Activated naive CD4-positive, alpha-beta T cell (primary cell): Measurements from ENCODE around the gene TNC.

Experiments
- DNase-seq, 4 experiments: peaks; one replicate each; lab custom pipeline; 2025; lab: John Stamatoyannopoulos, UW

Gene TNC

DNA sequence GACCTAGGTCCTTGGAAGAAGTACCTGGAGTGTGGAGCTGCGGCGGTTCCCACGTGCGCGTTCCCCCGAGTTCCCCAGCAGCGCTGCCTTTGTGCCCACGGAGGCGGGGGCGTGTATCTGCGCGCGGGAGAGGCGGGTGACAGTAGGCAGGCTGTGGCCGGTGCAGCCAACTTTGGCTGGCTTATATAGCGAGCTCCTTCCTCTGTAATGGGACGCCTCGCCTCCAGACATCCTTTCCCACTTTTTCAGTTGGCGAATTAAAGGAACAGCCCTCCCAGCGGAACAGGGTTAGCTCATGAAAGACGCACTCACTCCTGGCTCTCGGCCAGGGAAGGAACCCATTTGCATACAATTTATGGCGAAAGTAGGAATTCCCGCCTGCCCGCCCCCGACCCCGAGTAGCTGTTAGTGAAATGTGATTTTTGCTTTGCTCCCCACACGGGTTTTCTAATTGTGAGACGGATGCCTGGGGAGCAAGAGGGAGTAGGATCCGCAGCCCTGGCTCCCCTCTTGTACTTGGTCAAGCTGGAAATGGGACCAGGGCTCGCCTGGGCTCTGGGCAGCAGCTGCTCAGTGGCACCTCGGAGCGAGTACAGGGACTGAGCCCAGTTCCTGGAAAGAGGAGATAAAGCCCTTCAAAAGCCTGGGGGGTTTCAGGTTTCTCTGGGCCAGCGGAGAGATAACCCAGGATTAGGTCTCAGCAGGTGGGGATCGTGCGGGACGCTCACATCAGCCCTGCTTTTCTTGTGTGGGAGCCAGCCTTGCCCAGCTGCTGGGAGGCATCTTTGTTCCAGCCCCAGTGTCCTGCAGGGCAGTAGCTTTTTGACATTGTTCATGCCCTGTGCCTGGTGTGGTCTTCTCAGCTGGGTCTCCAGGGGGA lies at the start of gene TNC:
Gene TNC, minus strand, starts transcription at position 159 of the 880 bp plus-strand sequence. CDS start 27,139 bp downstream, outside the sequence.
- DNase-seq = no peak

DNA sequence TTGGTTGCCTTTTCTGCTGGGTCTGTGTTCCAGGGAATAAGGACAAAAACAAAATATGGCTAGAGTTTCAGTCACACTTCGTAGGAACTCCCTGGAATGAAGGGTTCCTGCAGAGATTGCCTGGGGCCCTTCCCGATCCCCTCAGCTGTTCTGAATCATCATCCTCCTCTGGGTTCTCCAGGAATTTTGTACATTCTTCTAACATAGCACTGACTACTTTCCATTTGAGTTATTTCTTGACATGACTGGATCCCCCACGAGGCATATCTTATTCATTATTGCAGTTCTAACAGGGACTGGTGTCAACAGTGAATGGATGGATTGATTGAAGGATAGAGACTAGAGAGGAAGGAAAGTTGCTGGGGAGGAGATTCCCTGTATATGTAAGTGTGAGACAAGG lies 49.2 kb upstream of the TNC start:
- no peak for DNase-seq

DNA sequence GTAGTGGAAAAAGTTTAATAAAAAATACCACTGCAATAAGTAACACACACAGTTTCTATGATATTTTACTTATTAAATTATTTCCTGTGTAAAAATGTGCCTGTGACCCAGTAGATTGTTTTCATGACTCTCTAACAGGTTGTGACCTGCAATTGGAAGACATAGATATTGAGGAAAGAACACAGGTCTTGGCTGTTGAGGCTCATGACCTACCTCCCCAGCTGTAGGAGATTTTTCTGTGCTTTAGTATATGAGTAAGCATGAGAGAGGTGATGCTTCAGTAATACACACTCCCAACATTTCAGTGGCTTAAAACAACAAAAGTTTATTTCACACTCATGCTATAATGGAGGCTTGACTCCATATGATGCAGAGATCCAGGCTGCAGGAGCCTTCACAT lies 47.3 kb upstream of the TNC start:
- DNase-seq = no peak

DNA sequence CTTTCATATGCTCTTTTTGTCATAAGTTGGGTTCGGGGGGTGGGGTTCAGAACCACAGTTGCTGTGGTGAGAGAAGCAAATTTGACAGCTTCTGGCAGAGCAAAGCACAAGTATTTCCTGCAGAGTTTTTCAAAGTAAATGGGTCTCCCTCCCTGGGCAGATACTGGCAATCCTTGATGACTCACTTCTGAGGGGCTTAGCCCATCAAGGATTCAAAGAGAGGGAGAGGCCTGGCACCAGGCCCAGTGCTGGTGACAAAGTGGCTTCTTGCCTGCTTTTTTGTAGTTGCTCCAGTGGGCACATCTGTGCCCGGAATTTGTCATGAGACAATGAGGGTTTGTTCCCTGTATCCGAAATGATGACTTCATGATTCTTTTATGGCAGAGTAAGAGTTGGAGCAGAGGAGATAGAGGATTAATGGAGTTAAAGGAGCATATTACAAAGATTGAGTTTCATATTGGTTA lies 46.6 kb upstream of the TNC start:
- no peak for DNase-seq

DNA sequence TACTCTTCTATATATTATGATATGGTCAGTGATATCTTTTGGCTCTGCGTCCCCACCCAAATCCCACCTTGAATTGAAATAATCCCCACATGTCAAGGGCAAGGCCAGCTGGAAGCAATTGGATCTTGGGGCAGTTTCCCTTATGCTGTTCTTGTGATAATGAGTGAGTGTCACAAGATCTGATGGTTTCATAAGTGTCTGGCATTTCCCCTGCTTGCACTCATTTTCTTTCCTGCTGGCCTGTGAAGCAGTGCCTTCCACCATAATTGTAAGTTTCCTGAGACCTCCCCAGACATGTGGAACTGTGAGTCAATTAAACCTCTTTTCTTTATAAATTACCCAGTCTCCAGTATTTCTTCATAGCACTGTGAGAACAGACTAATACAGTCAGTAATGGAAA lies 45.0 kb upstream of the TNC start:
- DNase-seq = no peak

DNA sequence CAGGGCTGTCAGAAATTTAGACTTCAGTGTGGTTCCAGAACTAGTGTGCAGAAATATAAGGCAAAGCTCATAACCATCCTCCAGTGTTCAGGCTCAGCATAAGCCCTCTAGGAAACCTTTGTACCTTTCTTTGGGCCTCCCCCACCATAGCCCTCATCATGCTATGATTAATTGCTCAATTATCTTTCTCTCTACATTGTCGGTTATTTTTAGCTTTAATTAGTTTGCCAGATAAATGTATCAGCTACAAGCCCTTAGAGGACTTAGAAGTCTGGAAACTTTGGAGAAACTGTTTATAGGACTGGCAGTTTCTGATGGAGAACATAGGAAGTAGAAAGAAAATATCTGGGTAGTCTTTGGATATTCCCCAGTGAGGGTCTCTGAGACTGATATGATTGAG lies 43.5 kb upstream of the TNC start:
- no peak for DNase-seq

DNA sequence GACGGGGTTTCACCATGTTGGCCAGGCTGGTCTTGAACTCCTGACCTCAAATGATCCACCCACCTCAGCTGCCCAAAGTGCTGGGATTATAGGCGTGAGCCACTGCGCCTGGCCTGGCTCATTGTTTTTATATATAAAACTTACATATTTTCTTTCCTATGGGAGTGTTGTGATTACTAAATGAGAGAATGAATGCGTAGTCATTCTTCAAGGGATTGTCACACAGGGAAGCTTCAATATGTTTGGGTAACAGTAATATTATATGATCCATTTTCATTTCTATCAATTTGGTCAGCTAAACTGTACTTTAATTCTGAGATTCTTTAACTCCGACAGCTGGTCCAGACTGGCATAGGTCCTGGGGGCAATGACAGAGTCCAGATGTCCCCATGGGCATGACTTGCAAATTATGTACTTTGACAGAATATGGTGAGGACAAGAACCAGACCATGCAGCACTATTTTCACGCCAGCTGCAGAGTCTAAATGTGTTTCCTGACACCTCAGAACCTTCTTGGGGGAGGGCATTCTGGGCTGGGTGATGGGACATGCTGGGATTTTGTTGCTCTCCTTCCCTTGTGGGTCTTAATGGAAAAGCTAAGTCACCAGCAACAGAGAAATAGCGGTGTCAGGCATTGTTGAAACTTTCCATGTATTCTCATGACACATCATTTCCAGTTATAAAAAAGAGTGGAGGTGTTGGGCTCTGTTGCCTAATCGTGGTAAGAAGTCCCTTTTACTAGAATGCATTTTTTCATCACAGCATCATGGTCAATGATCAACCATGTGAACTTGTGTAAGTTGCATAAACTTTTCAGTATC lies 40.9 kb upstream of the TNC start:
- no peak for DNase-seq

DNA sequence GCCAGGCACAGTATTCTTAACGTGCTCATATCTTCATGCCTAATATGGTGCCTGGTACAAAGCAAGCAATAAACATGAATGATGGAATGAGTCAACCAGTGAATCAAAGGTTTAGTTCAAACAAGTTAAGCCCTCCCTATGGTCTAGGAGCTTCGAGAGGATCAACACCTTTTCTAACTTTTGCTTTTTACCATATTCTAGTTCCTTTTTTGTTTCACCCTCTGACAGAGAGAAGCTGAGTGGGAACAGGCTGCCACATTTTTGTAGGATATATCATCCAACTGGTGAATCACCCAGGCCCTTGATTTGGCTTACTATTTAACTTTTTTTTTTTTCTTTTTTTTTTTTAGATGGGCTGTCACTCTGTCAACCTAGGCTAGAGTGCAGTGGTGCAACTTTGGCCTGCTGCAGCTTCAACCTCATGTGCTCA lies 39.3 kb upstream of the TNC start:
- no peak for DNase-seq

DNA sequence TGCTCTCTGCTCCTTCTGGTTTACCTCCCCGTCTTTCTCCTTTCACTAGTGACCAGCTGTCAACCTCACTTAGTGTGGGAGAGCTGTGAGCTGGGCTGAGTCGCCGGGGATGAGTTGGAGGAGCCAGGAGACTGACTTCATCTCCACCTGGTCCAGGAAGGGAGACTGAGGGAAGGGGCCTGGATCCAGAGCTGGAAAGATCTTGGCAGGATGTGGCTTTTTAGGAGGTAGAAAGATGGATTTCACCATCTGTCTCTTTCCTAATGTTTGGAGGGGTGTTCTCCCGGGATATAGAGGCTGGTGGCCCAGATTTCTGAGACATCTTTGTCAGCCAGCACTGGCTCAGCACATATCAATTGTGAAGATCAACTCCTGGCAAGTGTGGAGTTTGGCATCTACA lies 37.1 kb upstream of the TNC start:
- no peak for DNase-seq

DNA sequence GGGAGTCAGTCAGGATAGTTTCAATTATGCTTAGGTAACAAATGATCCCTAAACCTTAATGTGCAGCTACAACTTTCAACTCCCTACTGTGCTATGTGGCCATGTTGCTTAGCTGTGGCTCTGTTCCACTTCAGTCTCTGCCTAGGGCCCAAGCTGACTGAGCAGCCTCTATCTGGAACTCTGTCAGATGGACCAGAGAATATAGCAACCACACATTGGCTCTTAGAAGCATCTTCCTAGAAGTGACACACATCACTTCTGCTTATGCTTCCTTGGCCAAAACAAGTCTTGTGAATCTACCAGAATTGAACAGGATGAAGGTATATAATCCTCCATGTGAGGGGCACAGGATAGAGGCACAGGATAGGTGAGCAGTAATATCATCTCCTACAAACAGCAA lies 36.7 kb upstream of the TNC start:
- DNase-seq = no peak

DNA sequence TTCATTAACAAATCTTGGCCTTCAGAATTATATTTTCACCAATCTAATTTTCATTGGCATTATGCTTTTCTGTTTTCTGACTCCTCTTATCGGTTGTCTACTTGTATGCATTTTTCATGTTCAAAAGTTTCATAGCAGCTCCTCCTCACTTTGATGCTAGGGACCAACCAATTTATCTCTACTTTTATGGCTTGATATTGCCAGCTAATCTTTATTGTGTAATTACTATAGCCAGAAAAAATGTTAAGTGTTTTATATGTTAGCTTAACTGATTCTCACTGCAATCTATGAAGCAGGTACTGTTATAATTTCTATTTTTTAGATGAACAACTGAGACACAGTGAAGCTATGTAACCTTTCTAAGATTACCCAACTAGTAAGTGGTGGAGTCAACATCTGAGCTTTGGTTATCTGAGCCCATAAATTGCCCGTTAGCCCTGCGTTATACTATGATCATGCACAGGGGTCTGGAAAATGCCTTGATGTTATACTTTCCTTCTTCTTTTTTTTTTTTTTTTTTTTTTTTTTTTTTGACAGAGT lies 34.4 kb upstream of the TNC start:
- no peak for DNase-seq

DNA sequence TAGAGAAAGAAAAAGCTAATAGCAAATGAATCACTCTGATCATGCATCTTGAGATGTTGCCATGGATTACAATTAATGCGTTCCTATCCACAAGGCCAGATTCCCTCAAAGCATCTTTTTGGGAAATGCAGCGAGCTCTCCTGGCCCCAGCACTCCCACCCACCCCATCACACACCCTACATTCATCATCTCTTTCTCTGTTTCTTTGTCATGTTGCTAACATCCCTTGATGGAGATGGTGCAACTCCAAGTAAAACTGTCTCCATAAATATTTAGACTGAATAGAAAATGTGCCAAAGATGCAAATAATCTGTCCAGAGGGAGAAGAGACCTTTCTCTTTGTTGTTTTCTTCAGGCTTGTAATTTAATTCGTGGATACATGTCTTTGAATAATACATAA lies 30.8 kb upstream of the TNC start:
- DNase-seq = no peak

DNA sequence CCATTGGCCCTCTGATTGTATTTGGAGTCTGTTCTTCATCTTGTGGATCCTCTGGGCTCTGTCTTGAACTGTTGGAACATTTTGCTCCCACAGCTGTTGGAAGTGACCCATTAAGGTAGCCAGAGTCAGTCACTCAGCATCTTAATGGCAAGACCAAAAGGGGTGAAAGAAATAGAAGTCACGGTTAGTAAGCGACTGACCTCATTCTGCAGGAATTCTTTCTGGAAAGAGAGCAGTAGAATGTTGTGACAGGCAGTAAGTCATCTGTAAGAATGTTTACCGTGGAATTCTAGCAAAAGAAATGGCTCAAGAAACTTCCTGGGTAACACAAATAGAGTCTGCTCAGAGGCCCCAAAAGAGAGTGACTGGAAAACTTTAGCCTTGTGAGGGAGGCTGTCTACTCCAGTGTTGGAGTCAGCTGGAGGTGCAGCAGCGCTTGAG lies 28.6 kb upstream of the TNC start:
- no peak for DNase-seq

DNA sequence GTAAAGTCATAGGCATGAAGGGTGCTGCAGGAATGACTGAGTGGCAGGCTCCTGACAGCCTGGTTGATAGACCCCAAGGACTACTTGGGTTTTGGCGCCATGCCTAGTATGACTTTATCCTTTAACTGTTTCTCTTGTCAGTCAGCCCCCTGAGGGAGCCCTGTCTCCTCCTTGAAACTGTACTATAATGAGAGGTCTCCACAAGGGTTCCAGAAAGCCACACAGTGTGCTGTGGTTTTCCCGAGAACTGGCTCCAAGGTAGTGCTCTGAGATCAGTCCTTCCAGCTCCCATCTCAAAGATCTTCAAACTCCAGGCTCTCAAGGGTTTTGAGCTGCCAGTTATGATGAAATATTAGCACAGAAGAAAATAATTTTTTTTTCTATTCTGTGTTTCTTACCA lies 26.7 kb upstream of the TNC start:
- no peak for DNase-seq

DNA sequence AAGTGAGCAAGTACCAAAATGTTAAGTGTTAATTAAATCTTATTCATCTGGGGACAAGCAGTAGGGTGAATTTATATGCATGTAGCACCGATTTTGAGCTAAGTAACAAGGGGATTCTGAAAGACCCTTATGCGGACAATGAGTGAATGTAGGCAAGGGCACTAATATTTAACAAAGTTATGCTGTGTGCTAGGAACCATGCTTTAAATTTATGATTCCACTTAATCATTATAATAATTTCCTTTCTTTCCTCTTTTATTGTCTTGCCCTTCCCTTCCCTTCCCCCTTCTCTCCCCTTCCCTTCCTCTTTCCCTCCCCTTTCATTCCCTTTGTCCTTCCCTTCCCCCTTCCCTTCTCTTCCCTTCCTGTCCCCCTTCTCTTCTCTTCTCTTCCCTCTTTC lies 25.7 kb upstream of the TNC start:
- DNase-seq = no peak

DNA sequence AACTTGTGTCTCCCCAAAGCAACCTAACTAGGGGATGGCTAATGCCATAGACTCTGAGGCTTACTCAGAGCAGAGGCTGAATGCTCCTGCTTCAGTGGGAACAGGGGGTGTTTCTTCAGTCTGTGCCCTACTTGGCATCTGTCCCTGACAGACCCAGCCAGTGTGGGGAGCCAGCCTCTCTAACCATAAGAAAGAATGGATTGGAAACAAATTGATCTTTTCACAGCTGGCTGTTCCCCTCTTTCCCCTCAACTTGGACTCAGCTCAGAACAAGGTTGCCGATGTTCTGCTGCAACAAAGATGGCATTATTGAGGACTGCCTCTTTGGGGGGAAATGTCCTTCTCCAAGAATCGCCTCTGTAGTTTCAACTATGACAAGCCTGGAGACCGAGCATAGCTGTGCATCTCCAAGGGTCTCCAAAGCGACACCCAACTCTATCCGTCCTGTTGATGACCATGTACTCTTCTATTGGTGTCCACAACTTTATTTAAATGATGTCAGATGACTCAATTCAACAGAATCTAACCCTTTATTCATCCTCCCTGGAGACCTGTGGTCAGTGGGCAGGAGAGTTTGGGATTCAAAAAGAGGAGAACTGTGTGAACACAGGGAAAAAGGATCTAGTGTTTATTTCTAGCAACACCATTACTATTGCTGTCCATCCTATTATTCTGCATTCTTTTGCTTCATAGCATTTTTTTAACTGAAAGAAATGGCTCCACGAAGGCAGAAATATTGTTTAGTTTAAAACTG lies 24.7 kb upstream of the TNC start:
- DNase-seq = no peak

DNA sequence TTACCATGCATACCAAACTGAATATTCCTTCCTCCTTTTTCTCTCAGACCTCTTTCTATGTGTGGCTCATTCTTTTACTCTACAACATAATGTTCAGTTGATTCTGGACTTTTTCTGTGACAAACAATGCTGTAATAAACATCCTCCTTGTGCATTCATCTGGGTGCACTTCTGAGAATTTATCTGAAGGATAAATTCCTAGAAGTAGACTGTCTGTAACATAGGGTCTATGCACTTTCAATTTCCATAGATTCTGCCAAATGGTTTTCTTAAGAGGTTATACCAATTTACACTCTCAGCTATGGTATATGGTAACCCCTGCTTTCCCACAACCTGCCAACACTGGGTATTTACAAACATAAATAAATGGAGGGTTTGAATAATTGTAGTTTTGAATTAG lies 24.1 kb upstream of the TNC start:
- no peak for DNase-seq

DNA sequence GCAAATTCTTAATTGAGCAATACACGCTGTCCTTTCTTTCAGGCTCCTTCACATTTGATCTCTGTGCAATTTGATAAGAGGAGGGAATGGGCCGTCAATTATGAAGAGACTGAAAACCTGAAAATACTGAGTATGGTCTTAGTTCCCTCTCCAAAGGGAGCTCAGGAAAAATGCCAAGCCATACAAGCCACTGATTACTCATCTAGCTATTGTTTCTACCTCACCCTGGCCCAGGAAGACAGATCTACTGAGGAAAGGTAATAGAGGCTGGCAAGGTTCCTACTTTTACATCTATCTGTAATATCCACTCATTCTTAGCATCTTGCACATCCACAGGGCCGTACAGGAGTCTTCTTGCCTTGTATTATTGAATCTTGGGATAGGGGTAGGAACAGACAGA lies 23.7 kb upstream of the TNC start:
- no peak for DNase-seq

DNA sequence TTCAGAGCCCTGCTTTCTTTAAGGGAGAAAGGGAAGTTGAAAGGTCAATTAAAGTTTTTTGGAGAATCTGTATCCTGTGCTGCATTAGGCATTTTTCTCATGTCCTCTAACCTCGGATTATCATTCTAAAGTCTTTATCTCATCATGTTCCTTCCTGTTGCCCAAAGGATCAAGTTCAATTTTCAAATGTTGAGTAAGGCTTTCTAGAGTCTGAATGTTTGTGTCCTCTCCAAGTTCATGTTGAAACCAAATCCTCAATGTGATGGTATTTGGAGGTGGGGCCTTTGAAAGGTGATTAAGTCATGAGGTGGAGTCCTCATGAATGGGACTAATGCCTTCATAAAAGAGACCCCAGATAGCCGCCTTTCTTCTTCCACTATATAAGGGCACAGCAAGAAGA lies 20.2 kb upstream of the TNC start:
- DNase-seq = no peak

DNA sequence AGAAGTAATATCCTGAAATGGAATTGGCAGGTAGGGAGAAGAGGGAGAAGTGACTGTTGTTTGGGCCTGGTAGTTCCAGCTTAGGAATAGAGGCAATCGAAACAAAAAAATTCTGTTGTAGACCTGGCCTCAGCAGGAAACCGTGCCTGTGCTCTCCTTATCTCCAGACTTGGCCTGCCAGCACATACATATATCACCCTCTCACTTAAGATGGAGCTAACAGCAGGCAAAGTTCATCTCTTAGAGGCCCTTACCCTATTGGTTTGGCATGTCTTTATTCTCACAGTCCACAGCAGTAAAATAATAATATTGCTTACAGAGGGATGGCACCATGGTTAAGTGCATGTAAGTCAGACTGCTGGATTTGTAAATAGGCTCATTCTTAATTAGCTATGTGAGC lies 19.6 kb upstream of the TNC start:
- no peak for DNase-seq

DNA sequence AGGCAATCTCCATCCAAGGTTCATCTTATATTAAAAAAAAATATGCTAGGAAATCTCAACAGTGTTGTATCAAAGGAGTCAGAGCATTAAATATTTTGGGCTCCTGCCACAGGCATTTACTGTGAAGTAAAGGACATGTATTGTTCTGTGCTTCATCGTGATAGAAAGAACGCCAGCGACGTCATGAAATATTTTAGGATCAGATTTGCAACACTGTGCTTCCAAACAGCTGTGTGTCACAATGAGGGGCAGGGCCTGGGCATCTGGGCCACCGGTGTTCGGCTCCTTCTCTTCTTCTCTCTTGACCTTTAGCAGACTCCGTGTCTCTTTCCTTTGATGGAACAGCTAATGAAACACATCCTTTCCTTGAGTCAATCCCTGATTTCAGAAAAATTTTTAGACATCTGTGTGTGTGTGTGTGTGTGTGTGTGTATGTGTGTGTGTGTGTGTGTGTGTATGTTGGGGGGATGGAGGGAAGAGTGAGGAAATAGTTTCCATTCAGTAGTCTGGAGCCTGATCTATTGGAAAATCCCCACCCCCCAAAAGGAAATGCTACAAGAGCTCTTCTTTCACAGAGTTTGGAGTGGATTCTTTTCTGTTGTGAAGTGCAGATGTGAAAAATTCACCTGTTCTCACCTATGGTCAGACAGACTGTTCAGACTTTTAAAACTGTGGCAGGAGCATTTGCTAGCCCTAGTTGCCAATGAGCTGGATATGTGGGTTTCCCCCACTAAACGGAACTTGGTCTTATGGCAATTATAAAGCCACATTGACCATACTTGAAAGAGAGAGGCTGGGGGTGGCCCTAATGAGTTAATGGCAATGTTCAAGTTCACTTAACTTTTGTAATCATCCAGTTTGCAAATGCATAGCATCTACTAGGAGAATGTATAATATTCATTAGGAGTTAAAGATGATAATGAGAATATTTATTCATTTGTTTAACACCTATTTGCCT lies 18.1 kb upstream of the TNC start:
- no peak for DNase-seq
